ENCODE data around the gene PHKA1. TPM values are rescaled to one million over a fixed set of nuclear protein-coding genes. Genes with fewer than 3 reads are reported as not detected.

PHKA1 gene
- total RNA-seq, 2 donors from 2014 or later = 6.7 to 10.2 TPM

- Mint-ChIP-seq H3K27ac (no peak overlapping the region), H3K4me1 (no peaks in the 10 kb centered on the region), H3K36me3 (ENCODE audit: low read depth) (no peaks in the 10 kb centered on the region), H3K9me3 (peaks cover 22% of the 10 kb centered on the region), H3K27me3 (ENCODE audit: insufficient read depth) (no peaks in the 10 kb centered on the region), H3K4me3 (no peak overlapping the region)
- H3K27ac ChIP-seq (ENCODE audit: low read depth, low read length) = no peak overlapping the region
- no peak overlapping the region for H3K9ac ChIP-seq (ENCODE audit: extremely low read depth, low read length, poor library complexity, severe bottlenecking)
- no peak for TF ChIP-seq CTCF (conservative IDR thresholded peaks at IDR 0.05)
- no peaks in the 10 kb centered on the region for H3K36me3 ChIP-seq (ENCODE audit: control insufficient read depth, insufficient read depth, low read length)
- H3K4me1 ChIP-seq (ENCODE audit: control insufficient read depth, insufficient read depth, low read length) = no peaks in the 10 kb centered on the region
- H3K27me3 ChIP-seq (ENCODE audit: control insufficient read depth, insufficient read depth, low read length, poor library complexity, severe bottlenecking) = no peaks in the 10 kb centered on the region
- DNase-seq = no peak
- no peak overlapping the region for H3K4me3 ChIP-seq (ENCODE audit: low read length)
- H3K9me3 ChIP-seq (ENCODE audit: control insufficient read depth, low read length) = no peaks in the 10 kb centered on the region
Observed at GRCh38 chrX:72624194-72624593, 89.9 kb downstream of the PHKA1 start.

DNA sequence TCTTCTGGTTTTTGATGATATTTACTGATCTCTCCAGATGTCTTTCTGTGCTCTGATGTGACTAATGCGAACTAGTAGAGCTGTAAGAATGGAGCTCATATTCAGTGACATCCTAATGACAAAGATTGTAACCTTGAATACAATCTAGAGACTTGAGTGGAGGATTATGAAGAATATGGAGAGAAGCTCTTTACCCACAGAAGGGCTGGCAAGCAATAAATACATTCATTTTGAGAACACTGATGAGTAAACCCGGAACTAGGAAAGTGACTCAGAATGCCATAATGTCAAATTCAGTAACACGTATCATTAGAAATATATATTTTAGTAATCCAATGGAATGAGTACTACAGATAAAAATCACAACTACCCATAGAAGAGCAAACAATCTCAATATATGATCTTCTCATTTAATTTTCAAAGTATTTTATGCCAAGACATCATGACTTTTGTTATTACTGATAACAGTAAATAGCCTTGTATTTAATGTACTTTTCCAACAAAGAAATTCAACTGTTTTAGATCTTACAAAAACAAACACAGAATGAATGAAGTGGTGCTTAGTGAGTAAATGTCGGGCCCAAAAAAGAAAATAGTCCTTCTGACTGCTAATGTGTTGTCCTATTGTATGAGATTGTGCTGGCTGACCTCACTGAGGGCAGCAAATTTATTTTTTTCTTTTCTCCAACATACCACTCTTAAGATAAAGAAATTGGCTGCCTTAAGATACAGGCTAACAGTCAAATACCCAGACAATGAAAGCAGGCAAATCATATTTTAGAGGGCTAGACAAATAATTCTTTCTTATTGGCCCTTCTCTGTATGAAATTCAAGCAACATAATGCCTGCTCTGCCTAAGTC is 92.3 kb downstream of the PHKA1 start:
- TF ChIP-seq CTCF (conservative IDR thresholded peaks at IDR 0.05) = no peak
- H3K4me3 ChIP-seq (ENCODE audit: low read length) = no peak overlapping the region
- no peaks in the 10 kb centered on the region for H3K4me1 Mint-ChIP-seq
- no peaks in the 10 kb centered on the region for H3K36me3 Mint-ChIP-seq (ENCODE audit: low read depth)
- H3K4me3 Mint-ChIP-seq = no peak overlapping the region
- H3K27me3 Mint-ChIP-seq (ENCODE audit: insufficient read depth) = no peaks in the 10 kb centered on the region
- no peaks in the 10 kb centered on the region for H3K36me3 ChIP-seq (ENCODE audit: control insufficient read depth, insufficient read depth, low read length)
- no peaks in the 10 kb centered on the region for H3K27me3 ChIP-seq (ENCODE audit: control insufficient read depth, insufficient read depth, low read length, poor library complexity, severe bottlenecking)
- H3K4me1 ChIP-seq (ENCODE audit: control insufficient read depth, insufficient read depth, low read length) = no peaks in the 10 kb centered on the region
- 83% methylated on average over 2 of the region's 4 CpGs; no CpG with 5 or more reads in 1 of the 2 experiments for WGBS, 2 experiments (ENCODE audit: insufficient coverage in 1 of 2, insufficient read length in 1 of 2)
- no peak overlapping the region for H3K9ac ChIP-seq (ENCODE audit: extremely low read depth, low read length, poor library complexity, severe bottlenecking)
- H3K9me3 ChIP-seq (ENCODE audit: control insufficient read depth, low read length) = no peaks in the 10 kb centered on the region
- no peak for DNase-seq
- no peak overlapping the region for H3K27ac ChIP-seq (ENCODE audit: low read depth, low read length)
- no peak overlapping the region for H3K27ac Mint-ChIP-seq
- peaks cover 18% of the 10 kb centered on the region for H3K9me3 Mint-ChIP-seq

GRCh38 chrX:72621163-72621562 is 92.9 kb downstream of the PHKA1 start:
- Histone ChIP-seq H3K27ac (ENCODE audit: low read depth, low read length) (no peak overlapping the region), H3K9me3 (ENCODE audit: control insufficient read depth, low read length) (no peaks in the 10 kb centered on the region), H3K36me3 (ENCODE audit: control insufficient read depth, insufficient read depth, low read length) (no peaks in the 10 kb centered on the region), H3K4me1 (ENCODE audit: control insufficient read depth, insufficient read depth, low read length) (no peaks in the 10 kb centered on the region), H3K27me3 (ENCODE audit: control insufficient read depth, insufficient read depth, low read length, poor library complexity, severe bottlenecking) (no peaks in the 10 kb centered on the region), H3K9ac (ENCODE audit: extremely low read depth, low read length, poor library complexity, severe bottlenecking) (no peak overlapping the region), H3K4me3 (ENCODE audit: low read length) (no peak overlapping the region)
- H3K4me1 Mint-ChIP-seq = no peaks in the 10 kb centered on the region
- 67% methylated on average over 1 of the region's 1 CpG; no CpG with 5 or more reads in 1 of the 2 experiments for WGBS, 2 experiments (ENCODE audit: insufficient coverage in 1 of 2, insufficient read length in 1 of 2)
- H3K36me3 Mint-ChIP-seq (ENCODE audit: low read depth) = no peaks in the 10 kb centered on the region
- no peaks in the 10 kb centered on the region for H3K27me3 Mint-ChIP-seq (ENCODE audit: insufficient read depth)
- no peak overlapping the region for H3K27ac Mint-ChIP-seq
- H3K4me3 Mint-ChIP-seq = no peak overlapping the region
- peaks cover 20% of the 10 kb centered on the region for H3K9me3 Mint-ChIP-seq
- DNase-seq = no peak
- TF ChIP-seq CTCF (conservative IDR thresholded peaks at IDR 0.05) = no peak

Data from endodermal cell (in vitro differentiated cells).